ENCODE results near the gene SPTY2D1.
"Not testable (repeated sequence)": the region's sequence is repeated elsewhere in the genome, so short reads cannot be mapped to it uniquely, and the experiment has no call there.

SPTY2D1 gene, protein sequence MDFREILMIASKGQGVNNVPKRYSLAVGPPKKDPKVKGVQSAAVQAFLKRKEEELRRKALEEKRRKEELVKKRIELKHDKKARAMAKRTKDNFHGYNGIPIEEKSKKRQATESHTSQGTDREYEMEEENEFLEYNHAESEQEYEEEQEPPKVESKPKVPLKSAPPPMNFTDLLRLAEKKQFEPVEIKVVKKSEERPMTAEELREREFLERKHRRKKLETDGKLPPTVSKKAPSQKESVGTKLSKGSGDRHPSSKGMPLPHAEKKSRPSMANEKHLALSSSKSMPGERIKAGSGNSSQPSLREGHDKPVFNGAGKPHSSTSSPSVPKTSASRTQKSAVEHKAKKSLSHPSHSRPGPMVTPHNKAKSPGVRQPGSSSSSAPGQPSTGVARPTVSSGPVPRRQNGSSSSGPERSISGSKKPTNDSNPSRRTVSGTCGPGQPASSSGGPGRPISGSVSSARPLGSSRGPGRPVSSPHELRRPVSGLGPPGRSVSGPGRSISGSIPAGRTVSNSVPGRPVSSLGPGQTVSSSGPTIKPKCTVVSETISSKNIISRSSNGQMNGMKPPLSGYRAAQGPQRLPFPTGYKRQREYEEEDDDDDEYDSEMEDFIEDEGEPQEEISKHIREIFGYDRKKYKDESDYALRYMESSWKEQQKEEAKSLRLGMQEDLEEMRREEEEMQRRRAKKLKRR

GRCh38 chr11:18634140-18635032 is at the start of gene SPTY2D1:
TSS of gene SPTY2D1 (minus strand) at chr11:18634342. CDS start at chr11:18634257, 85 bp downstream.
- Mint-ChIP-seq H3K9me3 (no peaks in the 10 kb centered on the region), H3K4me3 (peak within 1 kb of the TSS; percentile 93), H3K27ac (peak within 1 kb of the TSS; percentile 99), H3K36me3 (ENCODE audit: low read depth) (peaks cover 4% of the 10 kb centered on the region), H3K4me1 (peaks cover 38% of the 10 kb centered on the region), H3K27me3 (peaks cover 2% of the 10 kb centered on the region)
- ATAC-seq, result peak; percentile 96
- DNase-seq, result peak; percentile 97

DNA sequence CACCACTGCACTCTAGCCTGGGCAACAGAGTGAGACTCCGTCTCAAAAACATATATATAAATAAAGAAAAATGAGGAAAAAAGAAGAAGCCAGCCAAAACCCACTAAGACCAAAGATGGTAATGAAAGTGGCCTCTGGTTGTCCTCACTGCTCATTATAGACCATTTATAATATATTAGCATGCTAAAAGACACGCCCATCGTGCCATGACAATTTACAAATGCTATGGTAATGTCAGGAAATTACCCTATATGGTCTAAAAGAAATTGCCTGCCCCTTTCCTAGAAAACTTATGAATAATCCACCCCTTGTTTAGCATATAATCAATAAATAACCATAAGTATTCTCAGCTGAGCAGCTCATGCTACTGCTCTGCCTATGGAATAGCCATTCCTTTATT is 48.3 kb upstream of the SPTY2D1 start:
- DNase-seq (no peak), ATAC-seq (no peak)
- H3K27ac Mint-ChIP-seq, result no peak overlapping the region
- no peaks in the 10 kb centered on the region for H3K27me3 Mint-ChIP-seq
- no peaks in the 10 kb centered on the region for H3K9me3 Mint-ChIP-seq
- peaks cover 5% of the 10 kb centered on the region for H3K4me1 Mint-ChIP-seq
- no peak overlapping the region for H3K4me3 Mint-ChIP-seq
- H3K36me3 Mint-ChIP-seq (ENCODE audit: low read depth), result no peaks in the 10 kb centered on the region

GRCh38 chr11:18681949-18682348 is 47.8 kb upstream of the SPTY2D1 start:
- DNase-seq; H3K4me3 Mint-ChIP-seq; H3K36me3 Mint-ChIP-seq (ENCODE audit: low read depth); H3K27ac Mint-ChIP-seq; H3K4me1 Mint-ChIP-seq; ATAC-seq; H3K9me3 Mint-ChIP-seq; H3K27me3 Mint-ChIP-seq: not testable (repeated sequence)

- Mint-ChIP-seq H3K4me1 (peaks cover 19% of the 10 kb centered on the region), H3K27me3 (no peaks in the 10 kb centered on the region), H3K9me3 (no peaks in the 10 kb centered on the region), H3K36me3 (ENCODE audit: low read depth) (no peaks in the 10 kb centered on the region), H3K27ac (no peak overlapping the region), H3K4me3 (no peak overlapping the region)
- DNase-seq (no peak), ATAC-seq (no peak)
These were observed 43.4 kb upstream of the SPTY2D1 start for GRCh38 chr11:18677560-18677959.

GRCh38 chr11:18676803-18677202 is 42.7 kb upstream of the SPTY2D1 start:
- DNase-seq, result no peak
- peaks cover 23% of the 10 kb centered on the region for H3K4me1 Mint-ChIP-seq

GRCh38 chr11:18672209-18672608 is 38.1 kb upstream of the SPTY2D1 start:
- not testable (repeated sequence) for DNase-seq; H3K27me3 Mint-ChIP-seq; H3K9me3 Mint-ChIP-seq; H3K36me3 Mint-ChIP-seq (ENCODE audit: low read depth)
- peak; percentile 89 for ATAC-seq
- H3K4me1 Mint-ChIP-seq, result peaks cover 54% of the 10 kb centered on the region
- peak overlapping the region; percentile 75 for H3K27ac Mint-ChIP-seq
- peak overlapping the region; percentile 44 for H3K4me3 Mint-ChIP-seq

More at GRCh38 chr11:18676803-18677202, 42.7 kb upstream of the SPTY2D1 start:
- Mint-ChIP-seq H3K9me3 (no peaks in the 10 kb centered on the region), H3K27ac (no peak overlapping the region), H3K4me3 (no peak overlapping the region), H3K36me3 (ENCODE audit: low read depth) (no peaks in the 10 kb centered on the region), H3K27me3 (no peaks in the 10 kb centered on the region)
- ATAC-seq, result no peak

DNA sequence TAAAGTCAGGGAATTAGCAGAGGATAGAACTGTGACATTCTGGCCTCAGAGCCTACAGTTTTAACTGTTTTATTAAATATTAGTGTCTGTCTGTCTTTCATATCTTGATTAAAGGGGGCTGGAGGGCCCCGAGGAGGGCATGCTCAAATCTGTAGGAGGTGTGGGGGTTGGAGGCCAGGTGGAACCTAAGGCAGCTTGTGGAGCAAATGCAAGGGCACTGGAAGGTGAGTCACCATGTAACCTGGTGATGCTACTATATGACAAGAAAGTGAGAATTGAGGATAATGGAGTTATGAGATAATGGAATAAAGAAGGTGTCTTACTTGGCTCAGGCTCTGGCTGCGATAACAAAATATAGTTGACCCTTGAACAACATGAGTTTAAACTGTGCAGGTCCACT is 37.1 kb upstream of the SPTY2D1 start:
- Mint-ChIP-seq H3K36me3 (ENCODE audit: low read depth) (no peaks in the 10 kb centered on the region), H3K27ac (peak overlapping the region; percentile 51), H3K27me3 (no peaks in the 10 kb centered on the region), H3K4me1 (peaks cover 61% of the 10 kb centered on the region), H3K4me3 (peak overlapping the region; percentile 7), H3K9me3 (no peaks in the 10 kb centered on the region)
- peak; percentile 26 for DNase-seq
- ATAC-seq, result peak; percentile 20

GRCh38 chr11:18669711-18670110 is 35.6 kb upstream of the SPTY2D1 start:
- DNase-seq (no peak), ATAC-seq (no peak)
- Mint-ChIP-seq H3K27ac (peak overlapping the region; percentile 64), H3K36me3 (ENCODE audit: low read depth) (no peaks in the 10 kb centered on the region), H3K4me1 (peaks cover 73% of the 10 kb centered on the region), H3K27me3 (no peaks in the 10 kb centered on the region), H3K4me3 (no peak overlapping the region), H3K9me3 (no peaks in the 10 kb centered on the region)

- Mint-ChIP-seq H3K36me3 (ENCODE audit: low read depth) (no peaks in the 10 kb centered on the region), H3K9me3 (no peaks in the 10 kb centered on the region), H3K4me1 (peaks cover 73% of the 10 kb centered on the region), H3K27me3 (no peaks in the 10 kb centered on the region), H3K4me3 (no peak overlapping the region), H3K27ac (peak overlapping the region; percentile 64)
- ATAC-seq (peak; percentile 62), DNase-seq (no peak)
These were observed 35.1 kb upstream of the SPTY2D1 start for GRCh38 chr11:18669219-18669596.

DNA sequence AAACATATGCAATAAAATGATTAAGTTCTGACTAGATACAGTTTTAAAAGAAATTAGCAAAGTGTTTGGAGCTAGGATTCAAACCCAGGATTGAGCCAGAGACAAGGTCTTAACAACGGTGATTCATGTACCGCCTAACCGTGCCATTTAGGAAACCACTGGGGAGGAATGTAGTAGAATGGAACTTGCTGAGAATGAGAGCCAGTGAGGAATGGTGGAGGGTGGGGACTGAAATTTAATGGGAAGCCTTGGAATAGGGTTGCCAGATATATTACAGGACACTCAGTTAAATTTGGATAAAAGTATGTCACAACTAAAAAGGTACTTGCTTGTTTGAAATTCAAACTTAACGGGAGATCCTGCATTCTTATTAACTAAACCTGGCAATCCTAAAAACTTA is 34.0 kb upstream of the SPTY2D1 start:
- Mint-ChIP-seq H3K27ac (peak overlapping the region; percentile 64), H3K36me3 (ENCODE audit: low read depth) (no peaks in the 10 kb centered on the region), H3K27me3 (no peaks in the 10 kb centered on the region), H3K4me1 (peaks cover 69% of the 10 kb centered on the region), H3K4me3 (no peak overlapping the region), H3K9me3 (no peaks in the 10 kb centered on the region)
- no peak for DNase-seq
- ATAC-seq, result no peak

DNA sequence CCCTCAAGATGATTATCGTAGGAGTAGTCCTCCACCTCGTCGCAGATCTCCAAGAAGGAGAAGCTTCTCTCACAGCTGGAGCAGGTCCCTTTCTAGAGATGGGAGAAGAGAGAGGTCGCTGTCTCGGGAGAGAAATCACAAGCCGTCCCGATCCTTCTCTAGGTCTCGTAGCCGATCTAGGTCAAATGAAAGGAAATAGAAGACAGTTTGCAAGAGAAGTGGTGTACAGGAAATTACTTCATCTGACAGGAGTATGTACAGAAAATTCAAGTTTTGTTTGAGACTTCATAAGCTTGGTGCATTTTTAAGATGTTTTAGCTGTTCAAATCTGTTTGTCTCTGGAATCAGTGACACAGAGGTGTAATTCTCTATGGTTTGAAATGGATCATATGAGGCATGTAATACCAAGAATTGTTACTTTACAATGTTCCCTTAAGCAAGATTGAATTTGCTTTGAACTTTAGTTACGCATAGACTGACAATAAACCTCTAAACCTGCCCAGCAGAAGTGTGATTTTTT is 31.3 kb upstream of the SPTY2D1 start:
- Mint-ChIP-seq H3K27ac (peak overlapping the region; percentile 60), H3K4me3 (peak overlapping the region; percentile 40), H3K4me1 (peaks cover 47% of the 10 kb centered on the region)
- peak; percentile 37 for ATAC-seq
- DNase-seq; H3K9me3 Mint-ChIP-seq; H3K36me3 Mint-ChIP-seq (ENCODE audit: low read depth); H3K27me3 Mint-ChIP-seq: not testable (repeated sequence)

- Mint-ChIP-seq H3K4me1 (no peaks in the 10 kb centered on the region), H3K36me3 (ENCODE audit: low read depth) (no peaks in the 10 kb centered on the region), H3K27me3 (peaks cover 3% of the 10 kb centered on the region), H3K27ac (no peak overlapping the region), H3K9me3 (peaks cover 5% of the 10 kb centered on the region), H3K4me3 (no peak overlapping the region)
- no peak for ATAC-seq
- no peak for DNase-seq
These were observed 23.5 kb upstream of the SPTY2D1 start for GRCh38 chr11:18657673-18658072.

DNA sequence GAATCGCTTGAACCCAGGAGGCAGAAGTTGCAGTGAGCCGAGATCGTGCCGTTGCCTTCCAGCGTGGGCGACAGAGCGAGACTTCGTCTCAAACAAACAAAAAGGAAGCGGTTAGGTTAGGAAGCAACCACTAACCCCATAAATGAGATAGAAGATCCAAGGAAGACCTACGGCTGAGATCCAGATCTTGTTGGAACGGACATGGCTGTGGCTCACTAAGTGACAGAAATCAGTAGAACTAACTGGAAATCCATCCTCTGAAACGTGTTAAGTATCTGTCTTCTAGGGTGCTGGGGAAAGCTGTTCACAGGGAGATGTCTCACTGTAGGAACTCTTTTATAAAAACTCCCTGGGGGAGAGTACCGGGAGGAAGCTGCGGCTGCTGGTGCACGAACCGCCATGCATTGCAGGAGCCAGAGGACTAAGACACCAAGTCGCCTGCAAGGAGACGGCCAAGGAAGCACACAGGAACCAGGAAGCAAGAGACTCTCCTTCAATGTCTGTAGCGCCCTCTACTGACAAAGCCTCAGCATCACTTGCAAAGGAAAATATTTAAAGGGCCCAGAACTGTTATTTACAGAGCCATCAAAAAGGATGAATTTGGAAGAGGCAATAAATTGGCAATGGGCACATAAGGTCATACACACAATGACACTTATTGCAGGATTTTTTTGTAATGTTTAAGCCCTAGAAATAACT is 16.9 kb upstream of the SPTY2D1 start:
- Mint-ChIP-seq H3K4me1 (no peaks in the 10 kb centered on the region), H3K27me3 (no peaks in the 10 kb centered on the region), H3K9me3 (no peaks in the 10 kb centered on the region), H3K36me3 (ENCODE audit: low read depth) (no peaks in the 10 kb centered on the region), H3K27ac (no peak overlapping the region), H3K4me3 (no peak overlapping the region)
- DNase-seq (peak; percentile 52), ATAC-seq (peak; percentile 54)

DNA sequence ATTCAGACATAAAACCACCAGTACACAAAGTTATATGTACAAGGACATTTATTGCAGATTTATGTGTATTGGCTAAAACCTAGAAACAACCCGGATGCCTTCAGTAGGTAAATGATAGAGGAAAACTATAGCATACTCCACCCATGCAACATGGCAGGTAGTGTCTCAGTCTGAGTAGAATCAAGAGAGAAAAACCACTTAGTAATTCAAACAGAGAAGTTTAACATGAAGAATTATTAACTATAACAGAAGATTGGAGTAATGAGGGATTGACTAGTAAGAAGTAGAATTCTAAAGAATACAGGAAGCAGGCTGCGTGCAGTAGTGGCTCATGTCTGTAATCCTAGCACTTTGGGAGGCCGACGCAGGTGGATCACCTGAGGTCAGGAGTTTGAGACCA is 16.2 kb upstream of the SPTY2D1 start:
- Mint-ChIP-seq H3K27me3 (no peaks in the 10 kb centered on the region), H3K27ac (no peak overlapping the region), H3K9me3 (no peaks in the 10 kb centered on the region), H3K4me3 (no peak overlapping the region), H3K36me3 (ENCODE audit: low read depth) (no peaks in the 10 kb centered on the region), H3K4me1 (no peaks in the 10 kb centered on the region)
- ATAC-seq, result no peak
- no peak for DNase-seq
